Fibroblast of lung (primary cell): ENCODE results near the gene ABCD4. TPM values are rescaled to one million over a fixed set of nuclear protein-coding genes. Genes with fewer than 3 reads are reported as not detected.

ENCODE experiments used
- DNase-seq, 2 donors: peaks; one replicate each; pipeline versions ENCODE4 v3.0.0 to v3.0.0-alpha.2; 2010; ENCODE audit warnings: low read depth in 2 of 2
- H2AFZ ChIP-seq: 2 replicates; pipeline ENCODE4 v1.5.1; 2012; ENCODE audit warnings: low read length, control low read depth, inconsistent platforms
- H3K27ac ChIP-seq: 2 replicates; pipeline ENCODE4 v1.5.1; 2011; ENCODE audit warnings: low read length, control low read depth; ENCODE audit not compliant: insufficient read depth
- H3K27me3 ChIP-seq: 2 replicates; pipeline ENCODE4 v1.5.1; 2011; ENCODE audit warnings: mild to moderate bottlenecking, low read length; ENCODE audit not compliant: control insufficient read depth, insufficient read depth
- H3K36me3 ChIP-seq: 2 replicates; pipeline ENCODE4 v1.5.1; 2011; ENCODE audit warnings: low read length; ENCODE audit not compliant: control insufficient read depth, insufficient read depth
- H3K4me1 ChIP-seq: 2 replicates; pipeline ENCODE4 v1.5.1; 2011; ENCODE audit warnings: low read length; ENCODE audit not compliant: control insufficient read depth, insufficient read depth; ENCODE audit errors: extremely low read depth
- H3K4me2 ChIP-seq: 2 replicates; pipeline ENCODE4 v1.5.1; 2011; ENCODE audit warnings: low read length, control low read depth; ENCODE audit not compliant: insufficient read depth; ENCODE audit errors: extremely low read depth
- H3K4me3 ChIP-seq, 4 experiments: fragments of 200-600 bp in 1 of 4; sonication (generic) in 1 of 4; replicated peaks in 1 of 4; 2 replicates each; pipeline ENCODE4 v1.5.1; 2011 to 2016; ENCODE audit warnings: low read length in 4 of 4, low read depth in 3 of 4, mild to moderate bottlenecking in 3 of 4, control low read depth in 2 of 4, inconsistent platforms in 1 of 4, mixed read lengths in 1 of 4; ENCODE audit not compliant: insufficient read depth in 1 of 4; ENCODE audit errors: control extremely low read depth in 1 of 4
- H3K79me2 ChIP-seq: 2 replicates; pipeline ENCODE4 v1.5.1; 2012; ENCODE audit warnings: mild to moderate bottlenecking, low read length, inconsistent platforms; ENCODE audit not compliant: control insufficient read depth, insufficient read depth
- H3K9ac ChIP-seq: 2 replicates; pipeline ENCODE4 v1.5.1; 2011; ENCODE audit warnings: mild to moderate bottlenecking, low read length, control low read depth; ENCODE audit not compliant: insufficient read depth
- H3K9me3 ChIP-seq: 2 replicates; pipeline ENCODE4 v1.5.1; 2012; ENCODE audit warnings: low read depth, low read length; ENCODE audit not compliant: control insufficient read depth, insufficient read depth
- H4K20me1 ChIP-seq: 2 replicates; pipeline ENCODE4 v1.5.1; 2011; ENCODE audit warnings: low read length; ENCODE audit not compliant: control insufficient read depth, insufficient read depth; ENCODE audit errors: extremely low read depth
- EZH2 ChIP-seq: IDR thresholded peaks from 2 replicates; pipeline ENCODE4 v1.5.1; 2012; ENCODE audit warnings: low read length, control low read depth, mild to moderate bottlenecking; ENCODE audit errors: missing control alignments
- polyA plus RNA-seq, 2 donors: library from polyadenylated mRNA; depleted of rRNA in 1 of 2; stranded (reverse) in 1 of 2; unstranded in 1 of 2; fragments of >200 nt; gene quantifications; 2 replicates each; pipeline ENCODE4 v1.2.1, GENCODE V29; 2011 to 2012; ENCODE audit warnings: missing spikeins in 1 of 2
- total RNA-seq: library from RNA; depleted of rRNA; stranded (reverse); fragments of >200 nt; gene quantifications from 2 replicates; pipeline ENCODE4 v1.2.1, GENCODE V29; 2014
- TF ChIP-seq, protein P1 (sequence below), 2 donors: IDR thresholded peaks in 1 of 2; conservative IDR thresholded peaks in 1 of 2; 1 replicate in 1 of 2; 2 replicates in 1 of 2; pipeline ENCODE4 v1.5.1; 2011 to 2012; ENCODE audit warnings: low read length in 2 of 2, control low read depth in 1 of 2, inconsistent platforms in 1 of 2, low read depth in 1 of 2, mild to moderate bottlenecking in 1 of 2

The ABCD4 gene
- total and polyA plus RNA-seq, 2 donors (not counting 1 experiment from before 2014, with no cell fraction given): 12.6 to 26.9 TPM

DNA sequence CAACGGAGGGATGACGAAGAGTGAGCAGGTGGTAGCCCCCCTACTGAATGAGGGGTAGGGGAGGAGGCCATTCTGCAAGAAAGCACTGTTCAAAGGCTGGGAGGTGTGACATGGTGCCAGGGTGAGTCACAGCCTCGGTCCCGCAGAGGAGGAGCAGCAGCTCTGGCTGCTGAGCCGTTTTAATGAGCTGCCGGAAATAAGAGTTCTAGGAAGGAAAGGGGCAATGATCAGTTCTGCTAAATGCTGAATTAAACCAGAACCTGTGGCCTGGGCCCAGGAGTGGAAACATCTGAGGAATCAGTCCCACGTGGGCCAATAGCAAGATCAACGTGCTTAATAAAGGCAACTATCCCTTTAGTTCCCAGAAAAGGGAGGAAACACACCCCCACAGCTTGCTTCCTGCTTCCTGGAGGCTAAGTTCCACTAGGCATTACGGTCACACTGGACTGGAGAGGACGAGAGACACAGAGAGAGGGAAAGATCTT, 3.6 kb downstream of the ABCD4 start:
- H4K20me1 ChIP-seq: no peaks in the 10 kb centered on the region
- H3K4me3 ChIP-seq: no peak overlapping the region
- peak in 1 of 2 donors; percentile 70 for DNase-seq
- no peak overlapping the region for H3K9ac ChIP-seq
- H3K27me3 ChIP-seq: no peaks in the 10 kb centered on the region
- H3K27ac ChIP-seq: no peak overlapping the region
- H3K4me1 ChIP-seq: peaks cover 2% of the 10 kb centered on the region
- H2AFZ ChIP-seq: no peak overlapping the region
- H3K9me3 ChIP-seq: no peaks in the 10 kb centered on the region
- H3K36me3 ChIP-seq: no peaks in the 10 kb centered on the region
- no peak for TF ChIP-seq EZH2
- TF ChIP-seq, protein P1, sequence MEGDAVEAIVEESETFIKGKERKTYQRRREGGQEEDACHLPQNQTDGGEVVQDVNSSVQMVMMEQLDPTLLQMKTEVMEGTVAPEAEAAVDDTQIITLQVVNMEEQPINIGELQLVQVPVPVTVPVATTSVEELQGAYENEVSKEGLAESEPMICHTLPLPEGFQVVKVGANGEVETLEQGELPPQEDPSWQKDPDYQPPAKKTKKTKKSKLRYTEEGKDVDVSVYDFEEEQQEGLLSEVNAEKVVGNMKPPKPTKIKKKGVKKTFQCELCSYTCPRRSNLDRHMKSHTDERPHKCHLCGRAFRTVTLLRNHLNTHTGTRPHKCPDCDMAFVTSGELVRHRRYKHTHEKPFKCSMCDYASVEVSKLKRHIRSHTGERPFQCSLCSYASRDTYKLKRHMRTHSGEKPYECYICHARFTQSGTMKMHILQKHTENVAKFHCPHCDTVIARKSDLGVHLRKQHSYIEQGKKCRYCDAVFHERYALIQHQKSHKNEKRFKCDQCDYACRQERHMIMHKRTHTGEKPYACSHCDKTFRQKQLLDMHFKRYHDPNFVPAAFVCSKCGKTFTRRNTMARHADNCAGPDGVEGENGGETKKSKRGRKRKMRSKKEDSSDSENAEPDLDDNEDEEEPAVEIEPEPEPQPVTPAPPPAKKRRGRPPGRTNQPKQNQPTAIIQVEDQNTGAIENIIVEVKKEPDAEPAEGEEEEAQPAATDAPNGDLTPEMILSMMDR (conservative IDR thresholded peaks at IDR 0.05 in 1 of 2, IDR thresholded peaks at IDR 0.05 in 1 of 2; ENCODE audit: low read depth in 1 of 2, low read length in 2 of 2): no peak
- H3K4me2 ChIP-seq: no peak overlapping the region
- H3K79me2 ChIP-seq: peaks cover 12% of the 10 kb centered on the region

DNA sequence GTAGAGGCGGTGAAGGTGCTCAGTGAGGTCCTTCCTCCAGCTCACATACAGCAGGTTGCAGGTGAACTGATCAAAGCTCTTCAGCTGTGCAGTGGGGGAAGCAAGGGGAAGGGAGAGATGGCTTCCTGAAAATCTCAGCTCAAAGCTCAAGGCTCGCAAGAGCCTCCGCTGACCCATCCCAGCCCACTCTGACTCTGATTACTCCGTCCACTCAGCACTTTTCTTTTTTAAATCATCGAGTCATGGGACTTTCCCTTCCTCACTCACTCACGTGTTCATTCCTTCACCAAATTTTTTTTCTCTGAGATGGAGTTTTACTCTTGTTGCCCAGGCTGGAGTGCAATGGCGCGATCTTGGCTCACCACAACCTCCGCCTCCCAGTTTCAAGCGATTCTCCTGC, 4.7 kb downstream of the ABCD4 start:
- Histone ChIP-seq H3K27me3 (no peaks in the 10 kb centered on the region), H3K9me3 (no peaks in the 10 kb centered on the region), H3K9ac (no peak overlapping the region), H3K27ac (no peak overlapping the region), H3K79me2 (peaks cover 12% of the 10 kb centered on the region), H3K36me3 (no peaks in the 10 kb centered on the region), H3K4me3 (no peak overlapping the region), H3K4me1 (peaks cover 2% of the 10 kb centered on the region), H4K20me1 (no peaks in the 10 kb centered on the region), H3K4me2 (no peak overlapping the region), H2AFZ (no peak overlapping the region)
- no peak for DNase-seq
- no peak for TF ChIP-seq EZH2
- TF ChIP-seq, protein P1 (conservative IDR thresholded peaks at IDR 0.05 in 1 of 2, IDR thresholded peaks at IDR 0.05 in 1 of 2; ENCODE audit: low read depth in 1 of 2, low read length in 2 of 2): no peak

DNA sequence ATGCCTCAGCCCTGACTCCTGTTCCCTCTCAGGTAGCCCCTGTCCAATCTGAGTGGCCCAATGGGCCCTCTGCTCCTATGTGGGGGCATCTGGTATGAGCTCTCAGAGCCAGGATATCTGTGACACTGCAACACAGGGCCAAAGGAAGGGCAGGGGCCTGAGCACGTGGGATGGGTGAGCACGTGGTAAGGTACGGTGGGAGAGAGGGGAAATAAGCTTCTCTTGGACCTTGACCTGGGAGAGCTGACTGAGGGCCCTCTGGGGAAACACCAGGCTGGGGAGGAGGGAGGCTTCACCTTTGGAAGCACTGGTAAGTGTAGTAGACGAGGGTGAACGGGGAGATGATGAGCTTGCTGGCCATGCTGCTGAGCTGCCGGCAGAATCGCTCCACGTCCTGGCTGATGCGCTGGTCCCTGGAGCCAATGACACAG, 6.7 kb downstream of the ABCD4 start:
- no peaks in the 10 kb centered on the region for H3K27me3 ChIP-seq
- peaks cover 12% of the 10 kb centered on the region for H3K36me3 ChIP-seq
- no peak for DNase-seq
- H3K79me2 ChIP-seq: peaks cover 3% of the 10 kb centered on the region
- H3K9ac ChIP-seq: no peak overlapping the region
- no peak overlapping the region for H2AFZ ChIP-seq
- H3K27ac ChIP-seq: no peak overlapping the region
- no peak overlapping the region for H3K4me2 ChIP-seq
- H3K9me3 ChIP-seq: no peaks in the 10 kb centered on the region
- TF ChIP-seq, protein P1 (conservative IDR thresholded peaks at IDR 0.05 in 1 of 2, IDR thresholded peaks at IDR 0.05 in 1 of 2; ENCODE audit: low read depth in 1 of 2, low read length in 2 of 2): no peak
- TF ChIP-seq EZH2: no peak
- peaks cover 2% of the 10 kb centered on the region for H3K4me1 ChIP-seq
- no peaks in the 10 kb centered on the region for H4K20me1 ChIP-seq
- H3K4me3 ChIP-seq: no peak overlapping the region
